SK-N-SH (cell line): ENCODE measurements around the gene ANKH. TPM values are rescaled to one million over a fixed set of nuclear protein-coding genes. Genes with fewer than 3 reads are reported as not detected.

Experiments
- CTCF ChIA-PET: fragments of 300-600, 350-600 bp; formaldehyde crosslinking; extraction: SDS; loops from one replicate; lab custom pipeline; 2021; lab: Yijun Ruan, JAX
- POLR2A ChIA-PET: fragments of 350-600 bp; sonication (Branson Sonifier 250); formaldehyde crosslinking; extraction: SDS; loops from one replicate; lab custom pipeline; 2020; ENCODE audit warnings: antibody characterized with exemption, inconsistent platforms; lab: Yijun Ruan, JAX
- DNase-seq: peaks from one replicate; pipeline ENCODE4 v3.0.0; 2012
- H2AFZ ChIP-seq: fragments of 200-600 bp; sonication (generic); 2 replicates; pipeline ENCODE4 v1.8.1; 2016; ENCODE audit warnings: antibody characterized with exemption, mild to moderate bottlenecking, low read depth
- H3F3A ChIP-seq: fragments of 200-600 bp; sonication (generic); replicated peaks from 2 replicates; pipeline ENCODE3; 2016; ENCODE audit warnings: antibody characterized with exemption, mild to moderate bottlenecking; ENCODE audit not compliant: insufficient read depth
- H3K27ac ChIP-seq, 2 experiments: fragments of 200-500 bp in 1 of 2; fragments of 200-600 bp in 1 of 2; sonication (Bioruptor generic) in 1 of 2; sonication (generic), shearing (Covaris generic) in 1 of 2; 2 replicates each; pipeline versions ENCODE4 v1.5.1 to v1.6.1; 2014 to 2016; ENCODE audit warnings: low read depth in 2 of 2, inconsistent platforms in 1 of 2, low read length in 1 of 2, mild to moderate bottlenecking in 1 of 2, mixed read lengths in 1 of 2
- H3K27me3 ChIP-seq: fragments of 200-600 bp; sonication (generic), shearing (Covaris generic); 2 replicates; pipeline ENCODE4 v1.6.1; 2016; ENCODE audit warnings: mixed run types; ENCODE audit not compliant: insufficient read depth
- H3K36me3 ChIP-seq, 2 experiments: fragments of 200-500 bp in 1 of 2; fragments of 200-600 bp in 1 of 2; sonication (Bioruptor generic) in 1 of 2; sonication (generic) in 1 of 2; replicated peaks in 1 of 2; 2 replicates each; pipeline versions ENCODE3 to v1.5.1; 2014 to 2016; ENCODE audit warnings: low read length in 1 of 2, mild to moderate bottlenecking in 1 of 2; ENCODE audit not compliant: insufficient read depth in 2 of 2, control insufficient read depth in 1 of 2
- H3K4me1 ChIP-seq, 2 experiments: fragments of 200-500 bp in 1 of 2; fragments of 200-600 bp in 1 of 2; sonication (Bioruptor generic) in 1 of 2; sonication (generic), shearing (Covaris generic) in 1 of 2; 2 replicates each; pipeline versions ENCODE4 v1.5.1 to v1.6.1; 2014 to 2016; ENCODE audit warnings: low read depth in 1 of 2, low read length in 1 of 2, mixed run types in 1 of 2; ENCODE audit not compliant: insufficient read depth in 2 of 2, control insufficient read depth in 1 of 2
- H3K4me2 ChIP-seq: fragments of 200-600 bp; sonication (generic), shearing (Covaris generic); 2 replicates; pipeline ENCODE4 v1.6.1; 2017; ENCODE audit warnings: mixed run types
- H3K4me3 ChIP-seq, 2 experiments: fragments of 200-500 bp in 1 of 2; fragments of 200-600 bp in 1 of 2; sonication (Bioruptor generic) in 1 of 2; sonication (generic), shearing (Covaris generic) in 1 of 2; 2 replicates each; pipeline versions ENCODE4 v1.5.1 to v1.8.1; 2014 to 2016; ENCODE audit warnings: low read depth in 2 of 2, inconsistent platforms in 1 of 2, low read length in 1 of 2, mild to moderate bottlenecking in 1 of 2, mixed read lengths in 1 of 2, moderate library complexity in 1 of 2
- H3K79me2 ChIP-seq: fragments of 200-600 bp; sonication (generic); 2 replicates; pipeline ENCODE4 v1.8.1; 2017; ENCODE audit warnings: mild to moderate bottlenecking; ENCODE audit not compliant: insufficient read depth
- H3K9ac ChIP-seq: fragments of 200-600 bp; sonication (generic); 2 replicates; pipeline ENCODE4 v1.6.1; 2017; ENCODE audit warnings: mixed run types
- H3K9me2 ChIP-seq: fragments of 200-600 bp; sonication (generic); 2 replicates; pipeline ENCODE4 v1.6.1; 2017; ENCODE audit warnings: mixed run types
- H3K9me3 ChIP-seq: fragments of 200-600 bp; sonication (generic); 2 replicates; pipeline ENCODE4 v1.6.1; 2017; ENCODE audit warnings: mixed run types, mild to moderate bottlenecking, moderate library complexity
- H4K20me1 ChIP-seq: fragments of 200-600 bp; sonication (generic); 2 replicates; pipeline ENCODE4 v1.6.1; 2017; ENCODE audit warnings: mild to moderate bottlenecking, mixed run types; ENCODE audit not compliant: insufficient read depth
- CHD2 ChIP-seq: fragments of 150-350 bp; IDR thresholded peaks from 2 replicates; pipeline ENCODE4 v1.6.1; 2018; ENCODE audit warnings: low read length; ENCODE audit not compliant: partially characterized antibody
- EZH2phosphoT487 ChIP-seq: fragments of 200-600 bp; sonication (generic); IDR thresholded peaks from 2 replicates; pipeline ENCODE4 v1.6.1; 2017; ENCODE audit warnings: low read depth, mixed run types, mild to moderate bottlenecking, antibody characterized with exemption, moderate library complexity, borderline replicate concordance
- NFIC ChIP-seq: IDR thresholded peaks from 2 replicates; pipeline ENCODE4 v1.4.0; 2012; ENCODE audit warnings: borderline replicate concordance
- RAD21 ChIP-seq: IDR thresholded peaks from 2 replicates; pipeline ENCODE4 v1.6.1; 2012; ENCODE audit warnings: mild to moderate bottlenecking, low read length
- RXRA ChIP-seq: IDR thresholded peaks from 2 replicates; pipeline ENCODE4 v1.4.0; 2012; ENCODE audit warnings: low read depth, mild to moderate bottlenecking, borderline replicate concordance
- SIN3A ChIP-seq: IDR thresholded peaks from 2 replicates; pipeline ENCODE4 v1.6.1; 2012; ENCODE audit warnings: low read depth, mild to moderate bottlenecking, low read length, moderate library complexity, borderline replicate concordance
- SMC3 ChIP-seq: IDR thresholded peaks from 2 replicates; pipeline ENCODE4 v1.6.1; 2012; ENCODE audit warnings: low read depth, low read length, improper control_type of control experiment
- WGBS: methylation state at CpG from one replicate; pipeline ENCODE4 v1.1.6; 2017; ENCODE audit warnings: low lambda C conversion rate; 5-methylcytosine and 5-hydroxymethylcytosine counted together
- polyA plus RNA-seq, 3 experiments: library from polyadenylated mRNA; depleted of rRNA; stranded (reverse); fragments of >200 nt; gene quantifications; 2 replicates each; pipeline ENCODE4 v1.2.3, GENCODE V29; 2012
- TF ChIP-seq, protein P1 (sequence below): fragments of 150-350 bp; IDR thresholded peaks from 2 replicates; pipeline ENCODE4 v1.6.1; 2017; ENCODE audit warnings: antibody characterized with exemption, low read length, low read depth, borderline replicate concordance
- TF ChIP-seq, protein P2 (sequence below): IDR thresholded peaks from 2 replicates; pipeline ENCODE4 v1.6.1; 2012; ENCODE audit warnings: mild to moderate bottlenecking, low read depth, low read length, moderate library complexity
- TF ChIP-seq, protein P3 (sequence below): IDR thresholded peaks from 2 replicates; pipeline ENCODE4; 2012
- TF ChIP-seq, protein P4 (sequence below): IDR thresholded peaks from 2 replicates; pipeline ENCODE4 v1.4.0; 2012; ENCODE audit warnings: low read depth, borderline replicate concordance

Gene ANKH
- polyA plus RNA-seq, 1 of the 3 experiments (the other 2 are of a cell fraction): 22.0 TPM

DNA sequence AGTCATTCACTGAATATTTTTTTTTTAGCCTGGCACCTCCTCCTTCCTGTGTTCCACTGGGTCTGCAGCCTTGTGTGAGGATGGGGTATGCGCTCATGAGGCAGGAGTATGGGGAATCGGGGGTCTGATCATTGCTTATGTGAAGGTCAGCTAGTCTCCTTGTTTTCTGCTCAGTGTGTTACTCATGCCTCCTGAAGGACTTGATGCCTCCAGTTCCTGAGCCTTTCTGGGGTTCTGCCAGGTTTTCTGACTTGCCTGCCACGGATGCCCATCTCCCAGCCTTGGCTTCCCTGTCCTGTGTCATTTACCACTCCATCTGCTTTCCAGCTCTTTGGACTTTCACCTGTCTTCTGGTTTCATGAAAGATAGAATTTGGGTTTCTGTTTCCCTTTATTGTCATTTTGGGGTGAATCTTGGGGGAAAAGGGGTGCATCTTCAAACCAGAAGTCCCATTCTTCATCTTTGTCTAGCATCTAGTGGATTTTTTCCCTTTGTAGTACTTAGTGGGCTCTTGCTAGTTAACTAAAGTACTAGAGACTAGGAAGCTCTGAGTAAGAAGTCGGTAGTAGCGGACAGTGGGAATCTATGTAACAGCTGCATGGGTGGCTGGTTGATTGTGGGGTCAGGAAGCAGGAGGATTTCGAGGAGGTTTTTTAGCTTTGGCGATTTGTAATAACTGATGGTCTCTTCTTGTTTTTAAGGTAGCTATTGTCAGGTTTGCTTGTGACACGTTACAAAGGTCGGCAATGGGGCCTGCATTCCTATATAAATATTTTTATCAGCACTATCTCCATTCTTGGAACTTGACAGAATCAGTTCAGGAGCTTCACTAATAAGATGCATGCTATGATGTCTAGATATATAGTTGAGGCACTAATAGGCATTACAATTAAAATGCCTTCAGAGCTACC is 198.8 kb downstream of the ANKH start (continued):
- TF ChIP-seq, protein P1, sequence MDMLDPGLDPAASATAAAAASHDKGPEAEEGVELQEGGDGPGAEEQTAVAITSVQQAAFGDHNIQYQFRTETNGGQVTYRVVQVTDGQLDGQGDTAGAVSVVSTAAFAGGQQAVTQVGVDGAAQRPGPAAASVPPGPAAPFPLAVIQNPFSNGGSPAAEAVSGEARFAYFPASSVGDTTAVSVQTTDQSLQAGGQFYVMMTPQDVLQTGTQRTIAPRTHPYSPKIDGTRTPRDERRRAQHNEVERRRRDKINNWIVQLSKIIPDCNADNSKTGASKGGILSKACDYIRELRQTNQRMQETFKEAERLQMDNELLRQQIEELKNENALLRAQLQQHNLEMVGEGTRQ: no peak
- TF ChIP-seq EZH2phosphoT487: no peak
- TF ChIP-seq, protein P2, sequence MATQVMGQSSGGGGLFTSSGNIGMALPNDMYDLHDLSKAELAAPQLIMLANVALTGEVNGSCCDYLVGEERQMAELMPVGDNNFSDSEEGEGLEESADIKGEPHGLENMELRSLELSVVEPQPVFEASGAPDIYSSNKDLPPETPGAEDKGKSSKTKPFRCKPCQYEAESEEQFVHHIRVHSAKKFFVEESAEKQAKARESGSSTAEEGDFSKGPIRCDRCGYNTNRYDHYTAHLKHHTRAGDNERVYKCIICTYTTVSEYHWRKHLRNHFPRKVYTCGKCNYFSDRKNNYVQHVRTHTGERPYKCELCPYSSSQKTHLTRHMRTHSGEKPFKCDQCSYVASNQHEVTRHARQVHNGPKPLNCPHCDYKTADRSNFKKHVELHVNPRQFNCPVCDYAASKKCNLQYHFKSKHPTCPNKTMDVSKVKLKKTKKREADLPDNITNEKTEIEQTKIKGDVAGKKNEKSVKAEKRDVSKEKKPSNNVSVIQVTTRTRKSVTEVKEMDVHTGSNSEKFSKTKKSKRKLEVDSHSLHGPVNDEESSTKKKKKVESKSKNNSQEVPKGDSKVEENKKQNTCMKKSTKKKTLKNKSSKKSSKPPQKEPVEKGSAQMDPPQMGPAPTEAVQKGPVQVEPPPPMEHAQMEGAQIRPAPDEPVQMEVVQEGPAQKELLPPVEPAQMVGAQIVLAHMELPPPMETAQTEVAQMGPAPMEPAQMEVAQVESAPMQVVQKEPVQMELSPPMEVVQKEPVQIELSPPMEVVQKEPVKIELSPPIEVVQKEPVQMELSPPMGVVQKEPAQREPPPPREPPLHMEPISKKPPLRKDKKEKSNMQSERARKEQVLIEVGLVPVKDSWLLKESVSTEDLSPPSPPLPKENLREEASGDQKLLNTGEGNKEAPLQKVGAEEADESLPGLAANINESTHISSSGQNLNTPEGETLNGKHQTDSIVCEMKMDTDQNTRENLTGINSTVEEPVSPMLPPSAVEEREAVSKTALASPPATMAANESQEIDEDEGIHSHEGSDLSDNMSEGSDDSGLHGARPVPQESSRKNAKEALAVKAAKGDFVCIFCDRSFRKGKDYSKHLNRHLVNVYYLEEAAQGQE: no peak

DNA sequence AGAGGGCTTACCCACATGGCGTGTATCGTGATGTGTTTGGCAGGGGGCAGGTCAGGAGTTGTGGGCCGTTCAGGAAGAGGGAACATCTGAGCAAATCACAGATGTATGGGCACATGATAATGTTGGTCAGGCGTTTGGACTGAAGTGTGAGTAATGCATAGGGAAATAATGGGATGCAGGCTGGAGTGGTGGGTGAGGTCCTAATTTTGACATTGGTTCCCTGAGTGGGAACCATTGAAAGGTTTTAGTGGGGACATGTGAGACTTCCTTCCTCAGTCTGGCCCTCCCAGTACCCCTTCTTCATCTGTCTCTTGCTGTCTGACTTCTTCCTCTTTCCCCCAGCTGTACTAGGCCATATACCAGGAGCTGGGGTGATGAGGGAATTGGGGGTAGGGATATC is 199.5 kb downstream of the ANKH start:
- 92% methylated on average over 4 of the region's 4 CpGs for WGBS

More for the DNA sequence above, 199.5 kb downstream of the ANKH start:
- CTCF ChIA-PET: interaction anchor here (1.1 kb wide), 1 partner anchor 308 kb away, joined by 4 read pairs; no protein-coding TSS in a partner anchor
- Histone ChIP-seq H3K36me3 (peaks cover 15 to 17% of the 10 kb centered on the region in 2 experiments), H3K79me2 (peaks cover 100% of the 10 kb centered on the region), H3K27ac (no peak overlapping the region), H3K27me3 (no peaks in the 10 kb centered on the region), H4K20me1 (peaks cover 74% of the 10 kb centered on the region), H3K4me3 (no peak overlapping the region), H3F3A (no peaks in the 10 kb centered on the region), H3K4me2 (no peak overlapping the region), H3K9me2 (no peaks in the 10 kb centered on the region), H3K9me3 (no peaks in the 10 kb centered on the region), H2AFZ (no peak overlapping the region), H3K4me1 (peaks cover 4 to 31% of the 10 kb centered on the region in 2 experiments; a peak in 2 of 4 replicates), H3K9ac (no peak overlapping the region)
- POLR2A ChIA-PET: no interaction called here
- no peak for TF ChIP-seq NFIC
- TF ChIP-seq, protein P3, sequence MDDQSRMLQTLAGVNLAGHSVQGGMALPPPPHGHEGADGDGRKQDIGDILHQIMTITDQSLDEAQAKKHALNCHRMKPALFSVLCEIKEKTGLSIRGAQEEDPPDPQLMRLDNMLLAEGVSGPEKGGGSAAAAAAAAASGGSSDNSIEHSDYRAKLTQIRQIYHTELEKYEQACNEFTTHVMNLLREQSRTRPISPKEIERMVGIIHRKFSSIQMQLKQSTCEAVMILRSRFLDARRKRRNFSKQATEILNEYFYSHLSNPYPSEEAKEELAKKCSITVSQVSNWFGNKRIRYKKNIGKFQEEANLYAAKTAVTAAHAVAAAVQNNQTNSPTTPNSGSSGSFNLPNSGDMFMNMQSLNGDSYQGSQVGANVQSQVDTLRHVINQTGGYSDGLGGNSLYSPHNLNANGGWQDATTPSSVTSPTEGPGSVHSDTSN: no peak
- no peak for TF ChIP-seq RAD21
- TF ChIP-seq, protein P4, sequence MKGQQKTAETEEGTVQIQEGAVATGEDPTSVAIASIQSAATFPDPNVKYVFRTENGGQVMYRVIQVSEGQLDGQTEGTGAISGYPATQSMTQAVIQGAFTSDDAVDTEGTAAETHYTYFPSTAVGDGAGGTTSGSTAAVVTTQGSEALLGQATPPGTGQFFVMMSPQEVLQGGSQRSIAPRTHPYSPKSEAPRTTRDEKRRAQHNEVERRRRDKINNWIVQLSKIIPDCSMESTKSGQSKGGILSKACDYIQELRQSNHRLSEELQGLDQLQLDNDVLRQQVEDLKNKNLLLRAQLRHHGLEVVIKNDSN: no peak
- TF ChIP-seq SMC3: no peak
- no peak for TF ChIP-seq CHD2
- no peak for TF ChIP-seq RXRA
- no peak for TF ChIP-seq SIN3A
- DNase-seq: no peak
